22Rv1 (cell line): ENCODE data around the gene NOL9.

ENCODE experiments used
- CTCF ChIP-seq: fragments of 450-650 bp; IDR thresholded peaks from 2 replicates; pipeline ENCODE4 v1.5.1; 2017; ENCODE audit warnings: mild to moderate bottlenecking
- ZFX ChIP-seq: fragments of 450-650 bp; IDR thresholded peaks from 2 replicates; pipeline ENCODE4 v1.6.1; 2017; ENCODE audit warnings: antibody characterized with exemption, borderline replicate concordance

GRCh38 chr1:6473974-6474814 is 80.1 kb downstream of the NOL9 start:
- no peak for TF ChIP-seq CTCF
- no peak for TF ChIP-seq ZFX
